Gastrocnemius medialis (tissue), 4 donors: Measurements from ENCODE around the gene CASKIN2.

Experiments used
- POLR2A ChIP-seq, 2 donors: fragments of 450-650 bp; IDR thresholded peaks; one replicate each; pipeline ENCODE4 v1.6.1; 2017; ENCODE audit warnings: antibody characterized with exemption in 2 of 2, mild to moderate bottlenecking in 2 of 2, moderate library complexity in 2 of 2
- TF ChIP-seq, protein P1 (sequence below), 5 experiments: fragments of 450-650 bp in 3 of 5; fragments of 200-600 bp in 2 of 5; sonication (generic) in 2 of 5; IDR thresholded peaks in 4 of 5; conservative IDR thresholded peaks in 1 of 5; 1 replicate in 4 of 5; 2 replicates in 1 of 5; pipeline ENCODE4 v1.5.1; 2016 to 2019; ENCODE audit warnings: antibody characterized with exemption in 5 of 5, mild to moderate bottlenecking in 3 of 5, moderate library complexity in 3 of 5

GRCh38 chr17:75553295-75554110, 38.2 kb upstream of the CASKIN2 start:
- TF ChIP-seq, protein P1, sequence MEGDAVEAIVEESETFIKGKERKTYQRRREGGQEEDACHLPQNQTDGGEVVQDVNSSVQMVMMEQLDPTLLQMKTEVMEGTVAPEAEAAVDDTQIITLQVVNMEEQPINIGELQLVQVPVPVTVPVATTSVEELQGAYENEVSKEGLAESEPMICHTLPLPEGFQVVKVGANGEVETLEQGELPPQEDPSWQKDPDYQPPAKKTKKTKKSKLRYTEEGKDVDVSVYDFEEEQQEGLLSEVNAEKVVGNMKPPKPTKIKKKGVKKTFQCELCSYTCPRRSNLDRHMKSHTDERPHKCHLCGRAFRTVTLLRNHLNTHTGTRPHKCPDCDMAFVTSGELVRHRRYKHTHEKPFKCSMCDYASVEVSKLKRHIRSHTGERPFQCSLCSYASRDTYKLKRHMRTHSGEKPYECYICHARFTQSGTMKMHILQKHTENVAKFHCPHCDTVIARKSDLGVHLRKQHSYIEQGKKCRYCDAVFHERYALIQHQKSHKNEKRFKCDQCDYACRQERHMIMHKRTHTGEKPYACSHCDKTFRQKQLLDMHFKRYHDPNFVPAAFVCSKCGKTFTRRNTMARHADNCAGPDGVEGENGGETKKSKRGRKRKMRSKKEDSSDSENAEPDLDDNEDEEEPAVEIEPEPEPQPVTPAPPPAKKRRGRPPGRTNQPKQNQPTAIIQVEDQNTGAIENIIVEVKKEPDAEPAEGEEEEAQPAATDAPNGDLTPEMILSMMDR (IDR thresholded peaks at IDR 0.05 in 4 of 5, conservative IDR thresholded peaks at IDR 0.05 in 1 of 5) = no peak
- no peak for TF ChIP-seq POLR2A (IDR thresholded peaks at IDR 0.05)
